Effector memory CD4-positive, alpha-beta T cell (primary cell): Measurements from ENCODE around the gene RPP14.

Experiments
- DNase-seq, 3 donors: peaks; one replicate each; pipeline ENCODE4 v3.0.0-alpha.2; 2020
- H3K27ac ChIP-seq: 2 replicates; pipeline ENCODE4 v1.7.0; 2013; ENCODE audit warnings: mild to moderate bottlenecking, low read length, moderate library complexity; ENCODE audit not compliant: insufficient read depth, poor library complexity, severe bottlenecking
- H3K27me3 ChIP-seq: replicated peaks from 2 replicates; pipeline ENCODE4 v1.7.0; 2013; ENCODE audit warnings: mild to moderate bottlenecking, low read length; ENCODE audit not compliant: insufficient read depth, control insufficient read depth, poor library complexity, severe bottlenecking
- H3K36me3 ChIP-seq: 2 replicates; pipeline ENCODE4 v1.7.0; 2013; ENCODE audit warnings: mild to moderate bottlenecking, low read length, moderate library complexity; ENCODE audit not compliant: control insufficient read depth, insufficient read depth
- H3K4me1 ChIP-seq: 2 replicates; pipeline ENCODE4 v1.7.0; 2013; ENCODE audit warnings: low read length, mild to moderate bottlenecking; ENCODE audit not compliant: control insufficient read depth, insufficient read depth, poor library complexity, severe bottlenecking
- H3K4me3 ChIP-seq: 2 replicates; pipeline ENCODE4 v1.7.0; 2013; ENCODE audit warnings: low read length, low read depth, mild to moderate bottlenecking; ENCODE audit not compliant: insufficient read depth, poor library complexity, severe bottlenecking
- H3K9me3 ChIP-seq: 2 replicates; pipeline ENCODE4 v1.7.0; 2013; ENCODE audit warnings: mild to moderate bottlenecking, low read length, moderate library complexity; ENCODE audit not compliant: control insufficient read depth

RPP14 gene

DNA sequence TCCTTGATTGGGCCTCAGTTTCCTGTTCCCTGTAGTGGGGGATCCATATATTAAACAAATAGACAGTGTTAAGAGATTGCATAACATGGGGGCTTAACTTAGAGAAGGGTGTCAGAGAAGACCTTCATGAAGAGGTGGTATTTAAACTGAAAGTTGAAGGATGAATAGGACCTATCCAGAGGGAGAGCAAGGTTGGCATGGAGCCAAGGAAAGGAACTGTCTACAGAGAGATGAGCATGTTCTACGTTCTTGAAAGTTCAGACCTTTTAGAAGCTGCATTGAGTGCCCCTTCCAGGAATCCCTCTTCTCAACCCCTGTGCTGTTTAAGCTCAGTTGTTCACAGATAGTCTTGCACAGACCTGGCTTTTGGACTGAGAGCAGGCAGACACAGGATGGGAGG is 2.7 kb downstream of the RPP14 start:
- Histone ChIP-seq H3K27ac (peak overlapping the region; percentile 9), H3K4me3 (no peak overlapping the region), H3K9me3 (no peaks in the 10 kb centered on the region), H3K27me3 (no peaks in the 10 kb centered on the region), H3K36me3 (peaks cover 32% of the 10 kb centered on the region), H3K4me1 (peaks cover 18% of the 10 kb centered on the region)
- DNase-seq, result no peak

GRCh38 chr3:58317811-58318210 is 11.8 kb downstream of the RPP14 start:
- no peaks in the 10 kb centered on the region for H3K4me1 ChIP-seq
- H3K4me3 ChIP-seq, result no peak overlapping the region
- DNase-seq, result no peak
- no peaks in the 10 kb centered on the region for H3K27me3 ChIP-seq
- peaks cover 41% of the 10 kb centered on the region for H3K36me3 ChIP-seq
- H3K27ac ChIP-seq, result no peak overlapping the region
- H3K9me3 ChIP-seq, result no peaks in the 10 kb centered on the region

- DNase-seq, result no peak
- no peaks in the 10 kb centered on the region for H3K4me1 ChIP-seq
- H3K36me3 ChIP-seq, result peaks cover 17% of the 10 kb centered on the region
- H3K4me3 ChIP-seq, result no peak overlapping the region
- H3K27me3 ChIP-seq, result no peaks in the 10 kb centered on the region
- no peaks in the 10 kb centered on the region for H3K9me3 ChIP-seq
- H3K27ac ChIP-seq, result no peak overlapping the region
Measured at GRCh38 chr3:58321791-58322190, 15.7 kb downstream of the RPP14 start.

DNA sequence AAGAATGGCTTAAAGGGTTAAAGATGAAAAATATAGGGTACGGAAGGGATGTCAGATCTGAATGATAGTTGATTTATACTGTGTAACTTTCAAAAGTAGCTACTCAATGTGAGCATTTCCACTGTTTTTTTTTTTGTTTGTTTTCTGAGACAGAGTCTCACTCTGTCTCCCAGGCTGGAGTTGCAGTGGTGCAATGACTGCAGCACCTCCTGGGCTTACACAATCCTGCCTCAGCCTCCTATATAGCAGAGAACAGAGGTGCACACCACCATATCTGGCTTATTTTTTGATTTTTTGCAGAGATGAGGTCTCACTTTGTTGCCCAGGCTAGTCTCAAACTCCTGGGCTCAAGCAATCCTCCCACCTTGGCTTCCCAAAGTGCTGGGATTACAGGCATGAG is 16.7 kb downstream of the RPP14 start:
- Histone ChIP-seq H3K36me3 (peaks cover 7% of the 10 kb centered on the region), H3K9me3 (no peaks in the 10 kb centered on the region), H3K27me3 (no peaks in the 10 kb centered on the region), H3K4me3 (no peak overlapping the region), H3K27ac (no peak overlapping the region), H3K4me1 (no peaks in the 10 kb centered on the region)
- no peak for DNase-seq

DNA sequence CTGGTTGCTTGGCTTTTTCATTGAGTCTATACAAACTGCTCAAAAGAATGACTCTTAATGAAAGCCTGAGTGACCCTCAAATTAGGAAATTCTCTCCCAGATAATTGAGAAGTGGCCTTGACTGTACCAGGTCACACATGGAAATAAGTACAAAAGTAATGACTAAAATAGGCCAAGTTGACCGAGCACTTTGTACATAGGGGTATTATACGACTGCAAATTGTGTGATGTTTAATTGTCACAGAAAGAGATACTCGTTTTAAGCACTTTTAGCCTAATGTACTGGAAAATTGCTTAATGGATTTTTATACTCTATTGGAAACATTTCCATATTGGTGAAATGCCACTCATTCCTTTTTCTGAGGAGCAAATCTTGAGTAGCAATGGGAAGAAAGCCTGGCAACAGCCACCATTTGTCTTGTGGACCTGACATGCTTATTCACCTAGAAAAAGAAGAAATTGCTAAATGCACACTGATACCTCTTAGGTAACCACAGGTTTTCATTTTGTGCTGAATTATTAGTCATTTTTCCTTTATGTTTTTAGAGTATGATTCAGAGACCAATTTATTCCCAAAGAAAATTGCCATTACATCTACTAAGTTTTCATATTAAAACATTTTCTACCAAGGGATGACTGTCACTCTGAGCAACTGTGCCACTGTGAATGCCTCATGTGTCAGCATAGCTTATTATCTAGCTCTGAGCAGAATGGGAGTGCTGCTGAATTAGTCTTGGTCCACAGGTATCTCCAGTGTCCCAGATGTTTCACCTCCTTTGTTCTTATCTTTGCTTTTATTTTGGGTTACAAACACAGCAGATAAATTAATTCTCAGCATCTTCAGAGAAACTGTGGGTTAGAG is 17.7 kb downstream of the RPP14 start:
- H3K4me3 ChIP-seq, result no peak overlapping the region
- H3K27ac ChIP-seq, result peak overlapping the region; percentile 32
- H3K9me3 ChIP-seq, result no peaks in the 10 kb centered on the region
- H3K4me1 ChIP-seq, result no peaks in the 10 kb centered on the region
- H3K27me3 ChIP-seq, result no peaks in the 10 kb centered on the region
- no peak for DNase-seq
- no peaks in the 10 kb centered on the region for H3K36me3 ChIP-seq

DNA sequence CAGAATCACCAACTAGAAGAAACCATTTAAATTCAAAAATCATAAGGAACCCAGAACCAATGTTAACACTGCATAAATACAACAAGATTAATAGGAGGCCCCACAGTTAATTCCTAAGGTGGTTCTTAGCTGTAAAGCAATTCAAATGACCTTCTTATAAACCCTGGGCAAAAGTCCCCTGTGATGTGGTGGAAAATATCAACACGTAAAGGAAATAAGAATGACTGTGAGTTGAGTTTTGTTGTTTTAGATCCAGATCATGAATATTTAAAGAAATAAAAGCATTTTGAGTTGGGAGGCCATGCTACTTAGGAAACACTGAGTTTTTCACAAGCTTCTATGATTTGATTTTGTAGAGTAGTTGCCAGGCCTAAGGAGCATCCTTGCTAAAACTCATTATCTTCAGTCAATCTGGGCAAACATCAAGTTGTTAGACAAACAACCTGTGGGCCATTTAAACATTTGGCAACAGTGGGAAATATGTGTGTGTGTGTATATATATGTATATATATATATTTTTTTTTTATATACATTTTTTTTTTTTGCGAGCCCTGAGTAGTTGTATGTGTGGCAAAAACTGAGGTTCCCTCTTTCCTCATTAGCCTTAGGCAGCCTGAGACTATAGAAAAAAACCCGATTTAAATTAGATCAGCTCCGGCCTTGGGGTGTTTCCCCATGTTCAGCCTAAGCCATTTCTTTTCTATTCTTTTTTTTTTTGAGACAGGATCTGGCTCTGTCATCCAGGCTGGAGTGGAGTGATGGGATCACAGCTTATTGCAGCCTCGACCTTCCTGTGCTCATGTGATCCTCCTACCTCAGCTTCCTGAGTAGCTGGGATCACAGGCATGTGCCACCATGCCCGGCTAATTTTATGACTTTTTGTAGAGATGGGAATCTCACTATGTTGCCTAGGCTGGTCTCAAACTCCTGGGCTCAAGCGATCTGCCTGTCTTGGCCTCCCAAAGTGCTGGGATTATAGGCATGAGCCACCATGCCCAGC is 18.6 kb downstream of the RPP14 start:
- Histone ChIP-seq H3K4me3 (no peak overlapping the region), H3K27me3 (no peaks in the 10 kb centered on the region), H3K9me3 (no peaks in the 10 kb centered on the region), H3K27ac (peak overlapping the region; percentile 32), H3K4me1 (no peaks in the 10 kb centered on the region), H3K36me3 (no peaks in the 10 kb centered on the region)
- no peak for DNase-seq

DNA sequence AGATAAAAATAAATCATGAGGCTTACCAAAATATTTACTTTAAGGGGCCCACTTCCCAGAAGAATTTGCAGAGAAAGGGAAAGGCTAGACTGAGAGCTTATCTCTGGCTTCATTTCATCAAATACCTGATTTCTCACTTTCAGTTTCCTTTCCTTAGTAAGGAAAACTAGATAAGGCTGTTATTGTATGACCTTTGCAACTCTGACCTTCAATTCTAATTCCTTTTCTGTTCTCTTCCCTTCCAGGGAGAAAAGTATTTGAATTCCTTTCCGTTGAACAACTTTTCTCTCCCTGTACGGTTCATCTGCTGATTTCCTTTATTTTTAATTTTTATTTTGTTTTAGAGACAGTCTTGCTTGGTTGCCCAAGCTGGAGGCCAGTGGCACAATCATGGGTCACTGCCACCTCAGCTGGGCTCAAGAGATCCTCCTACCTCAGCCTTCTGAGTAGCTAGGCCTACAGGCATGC is 19.5 kb downstream of the RPP14 start:
- H3K4me1 ChIP-seq, result no peaks in the 10 kb centered on the region
- no peak overlapping the region for H3K27ac ChIP-seq
- DNase-seq, result no peak
- no peaks in the 10 kb centered on the region for H3K9me3 ChIP-seq
- no peaks in the 10 kb centered on the region for H3K36me3 ChIP-seq
- no peak overlapping the region for H3K4me3 ChIP-seq
- no peaks in the 10 kb centered on the region for H3K27me3 ChIP-seq

GRCh38 chr3:58326267-58326900 is 20.3 kb downstream of the RPP14 start:
- Histone ChIP-seq H3K27ac (no peak overlapping the region), H3K4me1 (no peaks in the 10 kb centered on the region), H3K4me3 (no peak overlapping the region), H3K27me3 (no peaks in the 10 kb centered on the region), H3K9me3 (no peaks in the 10 kb centered on the region), H3K36me3 (no peaks in the 10 kb centered on the region)
- no peak for DNase-seq

DNA sequence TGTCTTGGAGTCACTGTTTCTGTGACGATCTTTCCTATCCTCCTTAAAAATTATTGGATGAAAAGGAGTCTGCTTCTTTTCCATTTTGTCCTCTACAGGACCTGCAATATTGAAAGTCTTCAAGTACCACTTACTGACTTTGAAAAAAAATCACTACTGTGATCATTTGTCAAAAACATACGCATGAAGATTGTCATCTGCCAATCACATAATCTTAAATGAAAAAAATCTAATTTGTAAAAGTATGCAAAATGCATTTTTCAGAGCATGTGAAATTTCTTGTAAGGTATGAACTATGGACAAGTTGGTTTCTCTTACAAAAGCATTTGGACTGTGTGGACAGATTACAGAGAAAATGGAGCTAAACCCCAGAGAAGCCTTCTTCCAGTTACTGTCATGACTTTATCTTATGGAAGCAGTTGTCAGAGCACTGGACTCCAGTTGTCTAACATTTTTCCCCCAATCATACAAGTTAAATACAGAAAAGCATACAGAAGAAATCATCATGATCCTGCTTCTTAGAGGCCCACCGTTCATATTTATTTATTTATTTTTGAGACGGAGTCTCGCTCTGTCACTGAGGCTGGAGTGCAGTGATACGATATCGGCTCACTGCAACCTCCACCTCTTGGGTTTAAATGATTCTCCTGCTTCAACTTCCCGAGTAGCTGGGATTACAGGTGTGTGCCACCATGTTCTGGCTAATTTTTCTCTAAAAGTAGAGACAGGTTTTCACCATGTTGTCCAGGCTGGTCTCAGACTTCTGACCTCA is 23.3 kb downstream of the RPP14 start:
- DNase-seq, result no peak
- Histone ChIP-seq H3K36me3 (no peaks in the 10 kb centered on the region), H3K27ac (no peak overlapping the region), H3K9me3 (no peaks in the 10 kb centered on the region), H3K4me3 (no peak overlapping the region), H3K4me1 (peaks cover 5% of the 10 kb centered on the region), H3K27me3 (no peaks in the 10 kb centered on the region)
